Omental fat pad (tissue), 4 donors: Measurements from ENCODE around the gene CCDC91. TPM values are rescaled to one million over a fixed set of nuclear protein-coding genes. Genes with fewer than 3 reads are reported as not detected.

ENCODE experiments used
- ATAC-seq: fragments of 150-250 bp; one replicate; pipeline ENCODE4 v1.9.1; 2016; ENCODE audit warnings: mild to moderate bottlenecking, moderate library complexity; ENCODE audit not compliant: low FRiP score
- DNase-seq: peaks from one replicate; pipeline ENCODE4 v3.0.0-alpha.2; 2019; ENCODE audit warnings: low spot score
- CTCF ChIP-seq, 3 donors: fragments of 450-650 bp; IDR thresholded peaks; one replicate each; pipeline ENCODE4 v1.5.1; 2016 to 2017; ENCODE audit warnings: antibody characterized with exemption in 3 of 3, mild to moderate bottlenecking in 3 of 3, moderate library complexity in 2 of 3
- total RNA-seq, 4 donors: library from RNA; depleted of rRNA; stranded (reverse); fragments of >200 nt; gene quantifications; one replicate each; pipeline ENCODE4 v1.1.0, GENCODE V29; 2016

The CCDC91 gene
- total RNA-seq, 4 donors from 2014 or later: 29.3 to 48.9 (median 32.5) TPM

GRCh38 chr12:28507867-28508266 lies 317.6 kb downstream of the CCDC91 start:
- DNase-seq (no peak), ATAC-seq (no peak)
- no peak for TF ChIP-seq CTCF (IDR thresholded peaks at IDR 0.05)

GRCh38 chr12:28512406-28512805 lies 322.1 kb downstream of the CCDC91 start:
- ATAC-seq: no peak
- no peak for TF ChIP-seq CTCF (IDR thresholded peaks at IDR 0.05)

GRCh38 chr12:28512876-28513275 lies 322.6 kb downstream of the CCDC91 start:
- TF ChIP-seq CTCF (IDR thresholded peaks at IDR 0.05): no peak
- no peak for DNase-seq
- no peak for ATAC-seq

More at GRCh38 chr12:28512406-28512805, 322.1 kb downstream of the CCDC91 start:
- no peak for DNase-seq

GRCh38 chr12:28513983-28514382 lies 323.7 kb downstream of the CCDC91 start:
- ATAC-seq (no peak), DNase-seq (no peak)
- no peak for TF ChIP-seq CTCF (IDR thresholded peaks at IDR 0.05)

- TF ChIP-seq CTCF (IDR thresholded peaks at IDR 0.05): no peak
- DNase-seq: no peak
- ATAC-seq: no peak
Observed at GRCh38 chr12:28517101-28517500, 326.8 kb downstream of the CCDC91 start.

GRCh38 chr12:28527631-28528249 lies 337.5 kb downstream of the CCDC91 start:
- DNase-seq (no peak), ATAC-seq (no peak)
- no peak for TF ChIP-seq CTCF (IDR thresholded peaks at IDR 0.05)

- DNase-seq (no peak), ATAC-seq (no peak)
- TF ChIP-seq CTCF (IDR thresholded peaks at IDR 0.05): no peak
Observed at GRCh38 chr12:28535216-28535615, 345.0 kb downstream of the CCDC91 start.
